Upper lobe of left lung (tissue), 6 donors: ENCODE measurements around the gene RSRP1. TPM values are rescaled to one million over a fixed set of nuclear protein-coding genes. Genes with fewer than 3 reads are reported as not detected.

Experiments
- ATAC-seq, 2 donors: fragments of 200-7000 bp; cut with Tn5 transposase; one replicate each; pipeline ENCODE4 v1.9.1; 2022; ENCODE audit warnings: mild to moderate bottlenecking in 2 of 2, moderate library complexity in 2 of 2; ENCODE audit not compliant: low FRiP score in 2 of 2
- DNase-seq, 2 donors: peaks; one replicate each; pipeline ENCODE4 v3.0.0-alpha.2; 2019 to 2020
- H3K27ac ChIP-seq, 4 donors: fragments of 200-600 bp; sonication (generic); one replicate each; pipeline ENCODE4 v1.5.1; 2016 to 2019
- H3K27me3 ChIP-seq, 4 donors: fragments of 200-600 bp; sonication (generic); one replicate each; pipeline ENCODE4 v1.5.1; 2017 to 2019
- H3K36me3 ChIP-seq, 4 donors: fragments of 200-600 bp; sonication (generic); one replicate each; pipeline ENCODE4 v1.5.1; 2016 to 2019
- H3K4me1 ChIP-seq, 4 donors: fragments of 200-600 bp; sonication (generic); one replicate each; pipeline ENCODE4 v1.5.1; 2018 to 2019
- H3K4me3 ChIP-seq, 4 donors: fragments of 200-600 bp; sonication (generic); one replicate each; pipeline ENCODE4 v1.5.1; 2017 to 2019; ENCODE audit warnings: mild to moderate bottlenecking in 2 of 4, moderate library complexity in 1 of 4
- H3K9me3 ChIP-seq, 4 donors: fragments of 200-600 bp; sonication (generic); one replicate each; pipeline ENCODE4 v1.5.1; 2018 to 2019
- CTCF ChIP-seq, 6 experiments: fragments of 450-650 bp in 4 of 6; fragments of 200-600 bp in 2 of 6; sonication (generic) in 2 of 6; IDR thresholded peaks; one replicate each; pipeline ENCODE4 v1.5.1; 2016 to 2019; ENCODE audit warnings: antibody characterized with exemption in 6 of 6
- EP300 ChIP-seq, 4 donors: sonication (generic); formaldehyde crosslinking; IDR thresholded peaks; one replicate each; pipeline ENCODE4 v1.5.1; 2017; ENCODE audit warnings: antibody characterized with exemption in 4 of 4, control low read depth in 2 of 4
- WGBS, 2 donors: methylation state at CpG; one replicate each; pipeline ENCODE4 v1.1.5; 2017 to 2018; 5-methylcytosine and 5-hydroxymethylcytosine counted together
- total RNA-seq, 6 donors: library from RNA; depleted of rRNA in 4 of 6; stranded (reverse); fragments of >200 nt in 4 of 6; gene quantifications; one replicate each; pipeline versions ENCODE4 v1.1.0 to v1.2.1, GENCODE V29; 2016 to 2021
- donor health status: DM: no; HTN: no; CAD: no; lungs with moderate emphysema.
- donor health status: DM: no; HTN: yes; CAD: no; lungs with severe emphysema.

Gene RSRP1
- total RNA-seq, 6 donors from 2014 or later: 62.0 to 563 (median 161) TPM

DNA sequence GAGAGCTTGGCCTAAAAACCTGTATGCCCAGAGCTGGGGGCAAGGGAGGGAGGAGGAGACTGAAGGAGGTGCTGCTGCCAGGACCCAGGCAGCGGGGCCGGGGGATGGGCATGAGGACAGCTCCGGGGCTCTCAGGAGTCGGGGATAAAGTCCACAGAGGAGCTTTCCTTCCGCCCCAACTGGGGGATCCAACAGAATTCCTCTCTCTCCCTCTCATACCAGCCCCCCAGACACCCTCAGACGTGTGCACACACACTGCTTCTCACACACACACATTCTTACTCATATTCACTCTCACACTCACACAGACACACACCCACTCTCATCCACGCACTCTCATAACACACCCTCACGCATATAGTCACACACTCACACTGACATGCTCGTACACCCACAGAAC is 54.0 kb downstream of the RSRP1 start:
- Histone ChIP-seq H3K4me3 (no peak overlapping the region), H3K4me1 (no peaks in the 10 kb centered on the region), H3K27me3 (no peaks in the 10 kb centered on the region), H3K36me3 (no peaks in the 10 kb centered on the region), H3K9me3 (no peaks in the 10 kb centered on the region), H3K27ac (no peak overlapping the region)
- ATAC-seq (no peak), DNase-seq (no peak)
- 66 to 71% methylated on average over 9 of the region's 9 CpGs for WGBS, 2 donors
- TF ChIP-seq EP300 (IDR thresholded peaks at IDR 0.05): no peak
- TF ChIP-seq CTCF (IDR thresholded peaks at IDR 0.05): no peak

Other genes with a start within 250 kb of the RSRP1 start
- 10 to 100 TPM; 21.9 to 66.5 (median 39.5) TPM for gene SYF2, start 15.0 kb downstream of the RSRP1 start, total RNA-seq
- gene RHD, start 25.1 kb upstream of the RSRP1 start, total RNA-seq: 1 to 10 TPM in 1 of 6 donors, under 1 TPM in 1, not detected in 4; 0.15 to 1.0 TPM
- 100 to 1,000 TPM in 3 of 6 donors, 10 to 100 TPM in 3; 27.1 to 113 (median 96.5) TPM for gene TMEM50A, start 90.9 kb upstream of the RSRP1 start, total RNA-seq
- gene RHCE, start 173.4 kb upstream of the RSRP1 start, total RNA-seq: 1 to 10 TPM in 3 of 6 donors, under 1 TPM in 2, not detected in 1; 0.34 to 2.4 (median 2.1) TPM
- 10 to 100 TPM; 12.6 to 27.2 (median 16.9) TPM for gene MACO1, start 183.4 kb upstream of the RSRP1 start, total RNA-seq